Peyer's patch (tissue), 4 donors: ENCODE results near the gene MUCL1.

ENCODE experiments used
- POLR2A ChIP-seq, 2 donors: fragments of 450-650 bp; IDR thresholded peaks; one replicate each; pipeline ENCODE4 v1.5.1; 2017; ENCODE audit warnings: antibody characterized with exemption in 2 of 2, mild to moderate bottlenecking in 2 of 2, moderate library complexity in 2 of 2
- TF ChIP-seq, protein P1 (sequence below), 6 experiments: fragments of 450-650 bp in 4 of 6; fragments of 200-600 bp in 2 of 6; sonication (generic) in 1 of 6; IDR thresholded peaks; one replicate each; pipeline ENCODE4 v1.5.1; 2017 to 2019; ENCODE audit warnings: antibody characterized with exemption in 6 of 6, mild to moderate bottlenecking in 3 of 6, moderate library complexity in 1 of 6

- TF ChIP-seq POLR2A (IDR thresholded peaks at IDR 0.05), result no peak
- TF ChIP-seq, protein P1, sequence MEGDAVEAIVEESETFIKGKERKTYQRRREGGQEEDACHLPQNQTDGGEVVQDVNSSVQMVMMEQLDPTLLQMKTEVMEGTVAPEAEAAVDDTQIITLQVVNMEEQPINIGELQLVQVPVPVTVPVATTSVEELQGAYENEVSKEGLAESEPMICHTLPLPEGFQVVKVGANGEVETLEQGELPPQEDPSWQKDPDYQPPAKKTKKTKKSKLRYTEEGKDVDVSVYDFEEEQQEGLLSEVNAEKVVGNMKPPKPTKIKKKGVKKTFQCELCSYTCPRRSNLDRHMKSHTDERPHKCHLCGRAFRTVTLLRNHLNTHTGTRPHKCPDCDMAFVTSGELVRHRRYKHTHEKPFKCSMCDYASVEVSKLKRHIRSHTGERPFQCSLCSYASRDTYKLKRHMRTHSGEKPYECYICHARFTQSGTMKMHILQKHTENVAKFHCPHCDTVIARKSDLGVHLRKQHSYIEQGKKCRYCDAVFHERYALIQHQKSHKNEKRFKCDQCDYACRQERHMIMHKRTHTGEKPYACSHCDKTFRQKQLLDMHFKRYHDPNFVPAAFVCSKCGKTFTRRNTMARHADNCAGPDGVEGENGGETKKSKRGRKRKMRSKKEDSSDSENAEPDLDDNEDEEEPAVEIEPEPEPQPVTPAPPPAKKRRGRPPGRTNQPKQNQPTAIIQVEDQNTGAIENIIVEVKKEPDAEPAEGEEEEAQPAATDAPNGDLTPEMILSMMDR (IDR thresholded peaks at IDR 0.05), result no peak
These were observed 24.1 kb upstream of the MUCL1 start for GRCh38 chr12:54830199-54830598.
